Measurements from ENCODE around the gene NEAT1. TPM values are rescaled to one million over a fixed set of nuclear protein-coding genes. Genes with fewer than 3 reads are reported as not detected.

NEAT1 gene
- total and polyA plus RNA-seq, 2 experiments from 2014 or later, result 5.3 to 7.2 TPM

- DNase-seq (ENCODE audit: low spot score) (peak; percentile 79), ATAC-seq (peak; percentile 10)
- H3K9me3 Mint-ChIP-seq, result no peaks in the 10 kb centered on the region; the same call in 2 of the 3 replicates
- H3K27me3 Mint-ChIP-seq (ENCODE audit: insufficient read depth, low read depth, poor library complexity), result peaks cover 41% of the 10 kb centered on the region
- H3K36me3 ChIP-seq (ENCODE audit: insufficient read depth), result no peaks in the 10 kb centered on the region
- TF ChIP-seq JUNB (IDR thresholded peaks at IDR 0.05; ENCODE audit: unreplicated experiment), result no peak
- no peak for TF ChIP-seq CTCF (conservative IDR thresholded peaks at IDR 0.05; ENCODE audit: low read depth in 2 of 2)
- no peak for TF ChIP-seq POLR2AphosphoS5 (IDR thresholded peaks at IDR 0.05; ENCODE audit: low read depth)
- no peak for TF ChIP-seq ZNF114 (CRISPR knock-in tag; IDR thresholded peaks at IDR 0.05)
- TF ChIP-seq ZNF462 (CRISPR knock-in tag; IDR thresholded peaks at IDR 0.05), result no peak
- TF ChIP-seq ZNF331 (CRISPR knock-in tag; IDR thresholded peaks at IDR 0.05; ENCODE audit: low read depth), result no peak
- no peak for TF ChIP-seq REST (IDR thresholded peaks at IDR 0.05; ENCODE audit: unreplicated experiment)
- TF ChIP-seq CREB1 (CRISPR knock-in tag; IDR thresholded peaks at IDR 0.05; ENCODE audit: low read depth), result no peak
- TF ChIP-seq EZH2 (IDR thresholded peaks at IDR 0.05; ENCODE audit: low read depth, unreplicated experiment), result no peak
- no peak for TF ChIP-seq STAT1 (IDR thresholded peaks at IDR 0.05; ENCODE audit: unreplicated experiment)
- no peak for TF ChIP-seq ETS1 (IDR thresholded peaks at IDR 0.05)
- H3K4me1 Mint-ChIP-seq, result peaks cover 79% of the 10 kb centered on the region
- no peaks in the 10 kb centered on the region for H4K20me1 ChIP-seq (replicated peaks; ENCODE audit: insufficient read depth)
- H3K27me3 ChIP-seq (ENCODE audit: insufficient read depth), result no peaks in the 10 kb centered on the region
- 0 out of 2 replicates have a peak overlapping the region, but pooled peaks have one; percentile 20 for H3K4me3 ChIP-seq
- H3K79me2 ChIP-seq (replicated peaks; ENCODE audit: insufficient read depth), result peaks cover 19% of the 10 kb centered on the region
- H3F3A ChIP-seq (replicated peaks; ENCODE audit: low read depth), result peaks cover 42% of the 10 kb centered on the region
- peak overlapping the region; percentile 12; the same call in 2 of the 3 replicates for H3K4me3 Mint-ChIP-seq
- no peaks in the 10 kb centered on the region for H3K9me2 ChIP-seq (ENCODE audit: insufficient read depth)
- H2AFZ ChIP-seq, result no peak overlapping the region
- peak overlapping the region; percentile 93 for H3K27ac ChIP-seq (ENCODE audit: low read depth)
- no peaks in the 10 kb centered on the region for H3K36me3 Mint-ChIP-seq (ENCODE audit: low read depth)
- H3K4me2 ChIP-seq, result peak overlapping the region; percentile 64
- H3K4me1 ChIP-seq (ENCODE audit: insufficient read depth), result peaks cover 77% of the 10 kb centered on the region
- H3K27ac Mint-ChIP-seq, result peak overlapping the region; percentile 100
Observed at GRCh38 chr11:65419772-65420481, 2.7 kb upstream of the NEAT1 start.

All from GM23338 (cell line).